ENCODE measurements around the gene SERPINE1. TPM values are rescaled to one million over a fixed set of nuclear protein-coding genes. Genes with fewer than 3 reads are reported as not detected.

Gene SERPINE1
- total RNA-seq, 1 experiment from 2014 or later: 12.8 TPM

DNA sequence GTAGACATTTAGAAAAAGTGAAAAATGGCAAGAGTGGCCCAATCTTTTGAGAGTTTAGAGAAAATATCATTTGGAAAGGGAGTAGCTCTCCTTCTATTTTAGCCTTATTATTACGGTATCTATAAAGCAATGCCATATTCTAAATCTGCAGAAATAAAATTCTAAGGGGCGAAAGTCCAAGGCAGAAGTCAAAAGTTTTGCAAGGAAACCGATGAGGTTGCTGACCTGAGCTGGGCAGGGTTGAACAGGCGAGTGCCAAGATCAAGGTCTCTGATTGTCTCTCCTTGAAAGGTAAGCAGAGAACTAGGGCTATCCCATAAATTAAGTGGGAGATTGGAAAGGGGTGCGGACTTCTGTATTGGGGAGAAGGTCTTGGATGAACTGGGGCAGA is 30.0 kb upstream of the SERPINE1 start:
- H3K27ac ChIP-seq (ENCODE audit: low read depth, low read length): no peak overlapping the region
- RAD21 ChIA-PET (ENCODE audit: low non-redundant PET in 1 of 2, low total read pairs in 2 of 2, uncharacterized antibody in 2 of 2, unreplicated experiment in 2 of 2): no interaction called here
- CTCF ChIA-PET: interaction anchor here (1.2 to 1.4 kb wide), 2 partner anchors 22 to 44 kb away, joined by 3 to 4 read pairs; no protein-coding TSS in a partner anchor

DNA sequence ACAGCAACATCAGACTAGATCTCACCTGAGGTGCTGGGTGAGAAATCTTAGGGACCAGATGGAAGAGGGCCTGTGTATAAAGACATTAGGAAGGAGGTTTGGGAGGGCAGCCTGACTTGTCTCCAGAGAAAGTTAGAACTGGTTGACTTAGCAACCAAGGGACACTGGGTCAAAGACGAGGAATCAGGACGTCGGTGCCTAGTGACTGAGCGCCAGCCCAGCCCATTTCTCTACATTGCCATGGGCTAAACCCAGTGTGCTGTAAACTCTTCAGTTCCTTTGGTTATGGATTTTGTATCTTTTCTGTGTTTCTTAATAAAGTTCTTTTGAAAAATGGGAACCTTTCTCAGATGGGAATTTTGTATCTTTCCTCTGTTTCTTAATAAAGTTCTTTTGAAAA is 29.3 kb upstream of the SERPINE1 start:
- ChIA-PET RAD21 (ENCODE audit: low non-redundant PET in 1 of 2, low total read pairs in 2 of 2, uncharacterized antibody in 2 of 2, unreplicated experiment in 2 of 2) (no interaction called here), POLR2A (interaction anchor here (1.4 kb wide), 1 partner anchor 12 kb away, joined by 5 read pairs; the partner anchor contains the start of gene TRIM56), CTCF (interaction anchor here (1.4 kb wide), 1 partner anchor 23 kb away, joined by 4 read pairs; no protein-coding TSS in a partner anchor)
- no peak overlapping the region for H3K4me2 ChIP-seq (ENCODE audit: low read length)
- intact Hi-C loops (cut with micrococcal nuclease): no loop called here
- no peak overlapping the region for H3K9ac ChIP-seq (ENCODE audit: low read length)
- no peak for DNase-seq (ENCODE audit: low read depth, low spot score)
- no peaks in the 10 kb centered on the region for H3K27me3 ChIP-seq (ENCODE audit: insufficient read depth, low read length)
- H3K4me1 ChIP-seq (ENCODE audit: control insufficient read depth in 1 of 2, insufficient read depth in 2 of 2, low read length in 2 of 2): peaks cover 37 to 81% of the 10 kb centered on the region in 2 experiments
- no TSS peak for BruUV-seq (replicated peaks)
- TF ChIP-seq CEBPB (IDR thresholded peaks at IDR 0.05; ENCODE audit: low read depth): no peak
- TF ChIP-seq POLR2AphosphoS5 (IDR thresholded peaks at IDR 0.05; ENCODE audit: low read depth, low read length): 0 out of 2 replicates have a peak, but pooled peaks have one; percentile 5
- no peak for TF ChIP-seq TCF7L2 (IDR thresholded peaks at IDR 0.05; ENCODE audit: borderline replicate concordance, extremely low read depth, insufficient read depth, insufficient read length)
- TF ChIP-seq, protein P1, sequence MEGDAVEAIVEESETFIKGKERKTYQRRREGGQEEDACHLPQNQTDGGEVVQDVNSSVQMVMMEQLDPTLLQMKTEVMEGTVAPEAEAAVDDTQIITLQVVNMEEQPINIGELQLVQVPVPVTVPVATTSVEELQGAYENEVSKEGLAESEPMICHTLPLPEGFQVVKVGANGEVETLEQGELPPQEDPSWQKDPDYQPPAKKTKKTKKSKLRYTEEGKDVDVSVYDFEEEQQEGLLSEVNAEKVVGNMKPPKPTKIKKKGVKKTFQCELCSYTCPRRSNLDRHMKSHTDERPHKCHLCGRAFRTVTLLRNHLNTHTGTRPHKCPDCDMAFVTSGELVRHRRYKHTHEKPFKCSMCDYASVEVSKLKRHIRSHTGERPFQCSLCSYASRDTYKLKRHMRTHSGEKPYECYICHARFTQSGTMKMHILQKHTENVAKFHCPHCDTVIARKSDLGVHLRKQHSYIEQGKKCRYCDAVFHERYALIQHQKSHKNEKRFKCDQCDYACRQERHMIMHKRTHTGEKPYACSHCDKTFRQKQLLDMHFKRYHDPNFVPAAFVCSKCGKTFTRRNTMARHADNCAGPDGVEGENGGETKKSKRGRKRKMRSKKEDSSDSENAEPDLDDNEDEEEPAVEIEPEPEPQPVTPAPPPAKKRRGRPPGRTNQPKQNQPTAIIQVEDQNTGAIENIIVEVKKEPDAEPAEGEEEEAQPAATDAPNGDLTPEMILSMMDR (IDR thresholded peaks at IDR 0.05 in 2 of 3, conservative IDR thresholded peaks at IDR 0.05 in 1 of 3; ENCODE audit: borderline replicate concordance in 1 of 3, insufficient read depth in 1 of 3, low read depth in 2 of 3, low read length in 2 of 3): no peak
- no peaks in the 10 kb centered on the region for H3K79me2 ChIP-seq (ENCODE audit: insufficient read depth, low read length)
- no peak overlapping the region for H3K27ac ChIP-seq (ENCODE audit: low read depth, low read length)
- H3K4me3 ChIP-seq (replicated peaks in 1 of 2; ENCODE audit: low read depth in 1 of 2, low read length in 2 of 2): no peak overlapping the region
- H3K36me3 ChIP-seq (ENCODE audit: control insufficient read depth in 1 of 2, insufficient read depth in 2 of 2, low read length in 2 of 2): no peaks in the 10 kb centered on the region
- no peaks in the 10 kb centered on the region for H3K9me3 ChIP-seq (ENCODE audit: control insufficient read depth in 1 of 2, insufficient read depth in 1 of 2, low read depth in 1 of 2, low read length in 2 of 2)
- H2AFZ ChIP-seq (ENCODE audit: low read depth, low read length, poor library complexity, severe bottlenecking): no peak overlapping the region
- H4K20me1 ChIP-seq (ENCODE audit: insufficient read depth): no peaks in the 10 kb centered on the region
- no peak for ATAC-seq
- H3K9me2 ChIP-seq (ENCODE audit: insufficient read depth): no peaks in the 10 kb centered on the region

More for the DNA sequence above, 30.0 kb upstream of the SERPINE1 start:
- Histone ChIP-seq H3K27me3 (ENCODE audit: insufficient read depth, low read length) (no peaks in the 10 kb centered on the region), H3K36me3 (ENCODE audit: control insufficient read depth in 1 of 2, insufficient read depth in 2 of 2, low read length in 2 of 2) (no peaks in the 10 kb centered on the region), H3K9me2 (ENCODE audit: insufficient read depth) (no peaks in the 10 kb centered on the region), H4K20me1 (ENCODE audit: insufficient read depth) (no peaks in the 10 kb centered on the region), H3K9me3 (ENCODE audit: control insufficient read depth in 1 of 2, insufficient read depth in 1 of 2, low read depth in 1 of 2, low read length in 2 of 2) (no peaks in the 10 kb centered on the region), H3K4me3 (replicated peaks in 1 of 2; ENCODE audit: low read depth in 1 of 2, low read length in 2 of 2) (no peak overlapping the region), H3K4me2 (ENCODE audit: low read length) (no peak overlapping the region), H3K4me1 (ENCODE audit: control insufficient read depth in 1 of 2, insufficient read depth in 2 of 2, low read length in 2 of 2) (peaks cover 36 to 75% of the 10 kb centered on the region in 2 experiments), H3K9ac (ENCODE audit: low read length) (no peak overlapping the region), H3K79me2 (ENCODE audit: insufficient read depth, low read length) (no peaks in the 10 kb centered on the region), H2AFZ (ENCODE audit: low read depth, low read length, poor library complexity, severe bottlenecking) (no peak overlapping the region)
- POLR2A ChIA-PET: interaction anchor here (0.8 to 1.4 kb wide), 3 partner anchors 12 to 30 kb away, joined by 3 to 5 read pairs (median 5); partner anchors contain the start of genes SERPINE1 and TRIM56
- DNase-seq (ENCODE audit: low read depth, low spot score) (no peak), ATAC-seq (no peak)
- intact Hi-C loops (cut with micrococcal nuclease): no loop called here
- no TSS peak for BruUV-seq (replicated peaks)
- TF ChIP-seq EZH2phosphoT487 (IDR thresholded peaks at IDR 0.05; ENCODE audit: borderline replicate concordance) (no peak), EGR1 (IDR thresholded peaks at IDR 0.05; ENCODE audit: low read depth) (no peak), ZNF274 (IDR thresholded peaks at IDR 0.05; ENCODE audit: low read depth, low read length) (no peak)
- TF ChIP-seq, protein P2, sequence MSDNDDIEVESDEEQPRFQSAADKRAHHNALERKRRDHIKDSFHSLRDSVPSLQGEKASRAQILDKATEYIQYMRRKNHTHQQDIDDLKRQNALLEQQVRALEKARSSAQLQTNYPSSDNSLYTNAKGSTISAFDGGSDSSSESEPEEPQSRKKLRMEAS (IDR thresholded peaks at IDR 0.05): no peak
